GM18858 (cell line): Measurements from ENCODE around the gene CLEC18B.
"Not testable (repeated sequence)": the region's sequence is repeated elsewhere in the genome, so short reads cannot be mapped to it uniquely, and the experiment has no call there.

Source experiments
- ATAC-seq: cut with Tn5 transposase; IDR thresholded peaks from one replicate; pipeline ENCODE4 v1.9.1; 2021; ENCODE audit not compliant: unreplicated experiment

CLEC18B gene

DNA sequence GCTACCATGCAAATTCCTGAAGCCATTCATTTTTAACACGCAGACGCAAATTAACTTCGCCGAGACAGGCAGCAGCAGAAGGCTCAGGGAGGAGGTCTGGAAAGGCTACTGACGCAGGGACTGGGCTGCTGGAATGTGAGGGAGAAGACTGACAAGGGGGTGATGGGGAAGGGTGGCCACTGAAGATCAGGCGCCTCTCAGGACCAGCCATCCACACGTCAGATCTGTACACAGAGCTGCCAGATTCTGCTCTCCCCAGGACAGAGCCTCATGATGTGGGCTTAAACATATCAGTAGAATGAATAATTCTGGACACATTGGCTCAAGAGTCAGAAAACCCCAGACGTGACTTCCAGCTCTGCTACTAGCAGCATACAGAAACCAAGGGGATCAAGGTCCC lies 25.6 kb upstream of the CLEC18B start:
- ATAC-seq: no peak

DNA sequence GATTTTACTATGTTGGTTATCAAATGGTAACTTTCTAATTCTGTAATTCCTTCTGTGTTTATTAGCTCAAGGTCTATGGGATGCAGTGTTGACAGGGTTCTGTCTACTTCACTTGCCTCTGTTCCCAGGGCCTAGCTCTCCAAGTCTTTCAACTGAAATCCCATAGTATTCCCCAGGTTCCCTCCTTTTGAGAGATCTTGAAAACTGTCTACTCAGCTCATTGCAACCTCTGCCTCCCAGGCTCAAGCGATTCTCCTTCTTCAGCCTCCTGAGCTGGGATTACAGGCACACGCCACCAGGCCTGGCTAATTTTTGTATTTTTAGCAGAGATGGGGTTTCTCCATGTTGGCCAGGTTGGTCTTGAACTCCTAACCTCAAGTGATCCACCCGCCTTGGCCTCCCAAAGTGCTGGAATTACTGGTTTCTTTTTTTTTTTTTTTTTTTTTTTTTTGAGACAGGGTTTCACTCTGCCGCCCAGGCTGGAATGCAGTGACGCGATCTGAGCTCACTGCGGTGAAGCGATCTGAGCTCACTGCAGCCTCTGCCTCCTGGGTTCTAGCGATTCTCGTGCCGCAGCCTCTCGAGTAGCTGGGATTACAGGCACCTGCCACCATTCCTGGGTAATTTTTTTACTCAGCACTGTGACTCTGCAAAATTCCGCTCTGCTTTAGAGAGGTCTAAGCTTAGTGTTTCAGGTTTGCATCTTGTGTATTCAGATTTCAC lies 22.5 kb upstream of the CLEC18B start:
- not testable (repeated sequence) for ATAC-seq

GRCh38 chr16:74439685-74440084 lies 18.4 kb upstream of the CLEC18B start:
- no peak for ATAC-seq

- no peak for ATAC-seq
Observed at GRCh38 chr16:74438492-74438979, 17.3 kb upstream of the CLEC18B start.

- ATAC-seq: no peak
Observed at GRCh38 chr16:74431516-74431915, 10.2 kb upstream of the CLEC18B start.

DNA sequence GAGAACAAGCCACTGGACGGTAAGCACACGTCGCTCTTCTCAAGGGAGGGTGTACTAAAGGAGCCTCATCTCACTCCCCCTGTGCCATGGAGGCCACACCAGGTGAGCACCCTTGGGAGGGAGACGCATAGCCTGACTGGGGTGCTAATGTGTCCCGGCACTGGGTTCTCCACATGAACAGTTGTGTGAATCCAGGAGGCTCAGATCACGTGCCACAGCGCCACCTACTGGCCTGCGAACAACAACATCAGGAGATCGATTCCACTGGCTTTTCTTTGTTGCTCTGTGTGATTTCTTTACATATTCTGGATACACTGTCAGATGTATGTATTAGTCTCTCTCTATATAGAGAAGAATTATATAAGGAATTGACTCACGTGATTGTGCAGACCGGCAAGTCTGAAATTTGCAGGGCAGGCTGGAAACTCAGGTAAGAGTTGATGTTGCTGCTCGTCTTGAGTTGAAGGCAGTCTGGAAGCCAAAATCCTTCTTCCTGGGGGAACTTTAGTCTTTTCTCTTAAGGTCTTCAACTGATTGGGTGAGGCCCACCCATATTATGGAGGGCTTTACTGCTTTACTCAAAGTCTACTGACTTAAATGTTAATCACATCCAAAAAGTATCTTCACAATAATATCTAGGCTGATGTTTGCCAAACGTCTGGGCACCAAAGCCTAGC lies 8.9 kb upstream of the CLEC18B start:
- peak; percentile 55 for ATAC-seq

- ATAC-seq: not testable (repeated sequence)
Observed at GRCh38 chr16:74428493-74428892, 7.2 kb upstream of the CLEC18B start.

- ATAC-seq: not testable (repeated sequence)
Observed at GRCh38 chr16:74425751-74426150, 4.5 kb upstream of the CLEC18B start.

- ATAC-seq: not testable (repeated sequence)
Observed at GRCh38 chr16:74423721-74424120, 2.4 kb upstream of the CLEC18B start.

DNA sequence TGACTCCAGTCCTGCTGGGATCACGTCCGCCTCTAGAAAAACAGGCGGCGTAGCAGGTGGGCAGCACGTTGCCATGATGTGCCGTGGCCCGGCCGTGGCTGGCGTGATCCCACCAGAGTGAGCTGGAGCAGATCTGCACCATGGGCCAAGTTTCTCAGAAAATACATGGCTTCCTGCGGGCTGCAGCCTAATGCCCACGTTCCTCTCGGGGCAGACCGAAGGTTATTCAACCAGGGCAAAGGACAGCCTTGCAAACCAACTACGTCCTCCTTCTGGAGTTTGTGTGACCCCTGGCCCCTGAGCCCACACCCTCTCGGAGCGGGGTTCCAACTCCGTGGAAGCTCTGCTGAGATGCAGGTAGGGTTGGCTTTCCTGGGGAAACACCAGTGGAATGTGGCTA lies 808 bp upstream of the CLEC18B start:
- ATAC-seq: not testable (repeated sequence)

DNA sequence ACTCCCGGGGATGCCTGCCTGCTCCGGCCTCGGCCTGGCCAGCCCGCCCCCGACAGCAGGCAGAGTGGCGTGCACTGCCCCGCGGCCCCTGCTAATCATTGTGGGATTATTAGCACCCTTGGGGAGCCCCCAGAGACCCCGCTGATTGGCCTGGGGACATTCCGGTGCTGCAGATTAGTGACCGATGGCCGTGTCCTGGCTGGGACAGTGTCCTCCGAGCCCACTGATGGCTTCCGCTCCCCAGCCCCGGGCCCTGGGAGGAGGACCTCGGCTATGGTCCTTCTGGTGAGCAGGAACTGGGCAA lies 156 bp upstream of the CLEC18B start:
- not testable (repeated sequence) for ATAC-seq

DNA sequence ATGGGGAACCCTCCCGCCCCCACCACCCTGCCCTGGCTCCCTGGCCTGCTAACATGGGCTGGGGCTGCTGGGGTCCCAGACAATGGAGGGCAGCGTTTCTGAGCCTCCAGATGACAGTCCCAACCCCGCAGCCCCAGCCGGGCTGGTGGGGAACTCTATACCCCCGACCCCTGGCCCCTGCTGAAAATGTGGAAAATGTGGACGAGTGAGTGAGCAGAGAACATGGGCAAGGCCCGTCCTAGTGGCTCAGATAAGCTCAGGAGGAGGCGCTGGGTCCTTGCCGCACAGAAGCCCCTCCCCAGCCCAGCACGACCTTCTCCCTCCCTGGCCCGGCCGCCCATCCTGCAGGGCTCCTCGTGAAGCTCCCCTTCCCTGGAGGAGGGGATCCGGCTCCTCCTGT lies 1.5 kb downstream of the CLEC18B start:
- ATAC-seq: not testable (repeated sequence)

- ATAC-seq: not testable (repeated sequence)
Observed at GRCh38 chr16:74417897-74418296, 3.4 kb downstream of the CLEC18B start.

- ATAC-seq: not testable (repeated sequence)
Observed at GRCh38 chr16:74413920-74414319, 7.4 kb downstream of the CLEC18B start.

- ATAC-seq: not testable (repeated sequence)
Observed at GRCh38 chr16:74413485-74413884, 7.8 kb downstream of the CLEC18B start.

- ATAC-seq: not testable (repeated sequence)
Observed at GRCh38 chr16:74412775-74413390, 8.4 kb downstream of the CLEC18B start.

GRCh38 chr16:74412138-74412774 lies 9.0 kb downstream of the CLEC18B start:
- ATAC-seq: not testable (repeated sequence)

- ATAC-seq: not testable (repeated sequence)
Observed at GRCh38 chr16:74410981-74411380, 10.3 kb downstream of the CLEC18B start.

DNA sequence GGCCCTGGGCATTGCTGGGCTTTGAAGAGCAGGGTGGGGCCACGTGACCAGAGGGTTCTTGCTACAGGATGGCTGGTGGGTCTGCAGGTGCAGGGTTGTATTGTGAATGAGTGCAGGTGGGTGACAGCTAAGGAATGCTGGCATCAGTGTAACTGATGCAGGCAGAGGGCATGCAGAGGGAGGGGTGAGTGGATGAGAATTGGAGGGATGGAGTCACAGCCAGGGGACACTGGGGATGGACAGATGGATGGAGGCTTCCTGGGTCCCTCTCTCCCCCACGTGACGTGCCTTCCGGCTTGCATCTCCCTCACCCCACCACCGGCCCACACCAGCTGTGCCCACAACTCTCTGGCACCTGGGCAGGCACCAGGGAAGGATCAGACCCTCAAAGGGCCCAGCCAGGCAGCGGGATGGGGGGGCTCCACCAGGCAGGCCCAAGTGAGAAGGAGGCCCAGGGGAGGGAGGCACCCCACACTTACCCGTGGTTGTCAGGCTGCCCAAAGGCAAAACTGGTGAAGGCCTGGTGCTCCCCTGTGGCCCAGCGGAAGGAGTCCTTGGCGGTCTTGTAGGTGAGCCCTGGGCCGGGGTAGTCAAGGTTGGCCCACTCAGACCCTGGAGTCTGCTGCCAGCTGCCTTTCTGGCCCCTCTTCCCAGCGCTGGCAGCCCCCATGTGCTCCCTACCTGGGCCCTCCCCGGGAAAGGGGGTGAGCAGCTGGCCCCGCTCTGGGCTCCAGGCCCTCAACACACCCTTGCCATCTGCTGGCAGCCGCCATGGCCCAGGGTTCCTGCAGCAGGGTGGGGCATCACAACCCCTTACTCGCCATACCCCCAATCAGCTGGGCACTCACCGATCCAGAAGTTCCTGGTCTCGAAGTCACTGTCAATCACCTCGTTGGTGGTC lies 11.0 kb downstream of the CLEC18B start:
- ATAC-seq: not testable (repeated sequence)

DNA sequence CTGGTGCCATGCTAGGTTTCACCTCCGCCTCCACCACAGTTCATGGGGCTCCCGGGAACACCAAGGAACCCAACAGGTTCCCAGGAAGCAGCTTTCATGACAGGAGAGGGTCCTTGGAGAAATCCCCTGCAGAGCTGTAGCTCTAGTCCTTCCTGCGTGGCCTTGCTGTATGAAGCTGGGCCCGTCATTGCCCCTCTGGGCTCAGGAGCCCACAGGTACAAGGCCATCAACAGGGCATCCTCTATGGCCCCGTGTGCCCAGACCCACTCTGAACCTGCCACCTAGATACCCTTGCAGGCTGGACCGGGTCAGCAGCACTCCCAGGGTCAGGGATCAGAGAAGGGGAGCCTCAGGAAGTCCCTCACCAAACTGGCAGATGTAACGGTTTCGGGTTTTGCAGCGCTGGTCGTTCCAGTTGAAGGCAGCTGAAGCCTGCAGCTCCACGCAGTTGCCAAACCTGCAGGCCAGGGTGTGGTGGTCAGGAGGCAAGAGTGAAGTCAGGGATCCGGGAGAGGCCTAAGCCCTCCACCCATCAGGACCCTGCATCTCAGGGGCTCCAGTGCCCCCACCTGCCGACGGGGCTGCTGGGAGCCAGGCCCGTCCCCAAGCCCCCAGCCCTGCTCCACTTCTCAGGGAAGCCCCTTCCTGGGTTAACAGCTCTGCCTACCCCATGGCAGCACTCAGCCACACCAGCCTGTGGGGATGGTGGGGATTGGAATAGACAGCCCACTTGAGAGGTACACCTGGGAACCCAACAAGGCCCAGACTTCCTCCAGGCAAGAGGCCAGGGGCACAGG lies 11.9 kb downstream of the CLEC18B start:
- not testable (repeated sequence) for ATAC-seq
